Fibroblast of lung (primary cell): ENCODE measurements around the gene TMEM132C.

Experiments
- EZH2 ChIP-seq: IDR thresholded peaks from 2 replicates; pipeline ENCODE4 v1.5.1; 2012; ENCODE audit warnings: low read length, control low read depth, mild to moderate bottlenecking; ENCODE audit errors: missing control alignments
- TF ChIP-seq, protein P1 (sequence below), 2 donors: IDR thresholded peaks in 1 of 2; conservative IDR thresholded peaks in 1 of 2; 1 replicate in 1 of 2; 2 replicates in 1 of 2; pipeline ENCODE4 v1.5.1; 2011 to 2012; ENCODE audit warnings: low read length in 2 of 2, control low read depth in 1 of 2, inconsistent platforms in 1 of 2, low read depth in 1 of 2, mild to moderate bottlenecking in 1 of 2

DNA sequence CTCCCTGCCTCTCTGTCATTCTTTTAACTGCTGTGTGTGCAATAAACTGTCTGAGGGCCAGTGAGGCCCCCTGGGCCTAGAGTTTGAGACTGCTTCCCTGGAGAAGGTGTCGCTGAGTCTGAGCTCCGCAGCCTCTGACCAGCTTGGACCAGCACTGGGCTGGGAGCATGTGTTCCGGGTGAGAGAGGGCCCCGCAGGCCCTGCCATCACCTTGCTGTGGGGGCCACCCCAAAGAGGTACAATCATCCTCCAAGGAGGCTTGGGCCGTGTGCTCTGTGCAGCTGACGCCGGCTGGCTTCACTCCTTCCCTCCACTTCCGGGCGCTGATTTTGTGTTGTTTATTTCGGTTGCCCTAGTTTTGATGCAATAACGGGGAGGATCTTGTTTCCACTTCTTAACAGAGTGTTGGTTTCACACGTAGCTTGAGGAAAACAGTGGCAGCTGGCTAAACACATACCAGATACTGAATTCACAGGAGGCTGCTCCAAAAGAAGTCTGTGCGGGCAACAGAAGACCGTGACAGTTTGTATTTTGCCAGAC lies 121.6 kb downstream of the TMEM132C start:
- TF ChIP-seq, protein P1, sequence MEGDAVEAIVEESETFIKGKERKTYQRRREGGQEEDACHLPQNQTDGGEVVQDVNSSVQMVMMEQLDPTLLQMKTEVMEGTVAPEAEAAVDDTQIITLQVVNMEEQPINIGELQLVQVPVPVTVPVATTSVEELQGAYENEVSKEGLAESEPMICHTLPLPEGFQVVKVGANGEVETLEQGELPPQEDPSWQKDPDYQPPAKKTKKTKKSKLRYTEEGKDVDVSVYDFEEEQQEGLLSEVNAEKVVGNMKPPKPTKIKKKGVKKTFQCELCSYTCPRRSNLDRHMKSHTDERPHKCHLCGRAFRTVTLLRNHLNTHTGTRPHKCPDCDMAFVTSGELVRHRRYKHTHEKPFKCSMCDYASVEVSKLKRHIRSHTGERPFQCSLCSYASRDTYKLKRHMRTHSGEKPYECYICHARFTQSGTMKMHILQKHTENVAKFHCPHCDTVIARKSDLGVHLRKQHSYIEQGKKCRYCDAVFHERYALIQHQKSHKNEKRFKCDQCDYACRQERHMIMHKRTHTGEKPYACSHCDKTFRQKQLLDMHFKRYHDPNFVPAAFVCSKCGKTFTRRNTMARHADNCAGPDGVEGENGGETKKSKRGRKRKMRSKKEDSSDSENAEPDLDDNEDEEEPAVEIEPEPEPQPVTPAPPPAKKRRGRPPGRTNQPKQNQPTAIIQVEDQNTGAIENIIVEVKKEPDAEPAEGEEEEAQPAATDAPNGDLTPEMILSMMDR (conservative IDR thresholded peaks at IDR 0.05 in 1 of 2, IDR thresholded peaks at IDR 0.05 in 1 of 2; ENCODE audit: low read depth in 1 of 2, low read length in 2 of 2): no peak
- no peak for TF ChIP-seq EZH2
